ENCODE data around the gene USB1.

DNA sequence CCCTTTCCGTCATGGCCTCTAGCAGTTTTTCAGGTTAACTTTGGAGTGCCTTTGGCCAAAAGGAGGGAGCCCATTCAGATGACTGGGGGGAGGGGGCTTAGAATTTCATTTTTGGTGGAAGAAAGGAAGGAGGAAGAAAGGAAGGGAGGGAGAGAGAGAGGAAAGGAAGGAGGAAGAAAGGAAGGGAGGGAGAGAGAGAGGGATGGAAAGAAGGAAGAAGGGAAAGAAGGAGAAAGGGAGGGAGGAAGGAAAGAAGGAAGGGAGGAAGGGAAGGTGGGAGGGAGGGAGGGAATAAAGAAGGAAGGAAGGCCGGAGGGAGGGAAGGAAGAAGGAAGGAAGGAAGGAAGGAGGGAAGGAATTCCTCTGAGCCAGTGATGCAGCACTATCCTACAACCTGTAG is 50.1 kb downstream of the USB1 start:
- TF ChIP-seq, protein P1, sequence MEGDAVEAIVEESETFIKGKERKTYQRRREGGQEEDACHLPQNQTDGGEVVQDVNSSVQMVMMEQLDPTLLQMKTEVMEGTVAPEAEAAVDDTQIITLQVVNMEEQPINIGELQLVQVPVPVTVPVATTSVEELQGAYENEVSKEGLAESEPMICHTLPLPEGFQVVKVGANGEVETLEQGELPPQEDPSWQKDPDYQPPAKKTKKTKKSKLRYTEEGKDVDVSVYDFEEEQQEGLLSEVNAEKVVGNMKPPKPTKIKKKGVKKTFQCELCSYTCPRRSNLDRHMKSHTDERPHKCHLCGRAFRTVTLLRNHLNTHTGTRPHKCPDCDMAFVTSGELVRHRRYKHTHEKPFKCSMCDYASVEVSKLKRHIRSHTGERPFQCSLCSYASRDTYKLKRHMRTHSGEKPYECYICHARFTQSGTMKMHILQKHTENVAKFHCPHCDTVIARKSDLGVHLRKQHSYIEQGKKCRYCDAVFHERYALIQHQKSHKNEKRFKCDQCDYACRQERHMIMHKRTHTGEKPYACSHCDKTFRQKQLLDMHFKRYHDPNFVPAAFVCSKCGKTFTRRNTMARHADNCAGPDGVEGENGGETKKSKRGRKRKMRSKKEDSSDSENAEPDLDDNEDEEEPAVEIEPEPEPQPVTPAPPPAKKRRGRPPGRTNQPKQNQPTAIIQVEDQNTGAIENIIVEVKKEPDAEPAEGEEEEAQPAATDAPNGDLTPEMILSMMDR (conservative IDR thresholded peaks at IDR 0.05; ENCODE audit: low read depth in 2 of 2) = no peak
- TF ChIP-seq POLR2AphosphoS5 (IDR thresholded peaks at IDR 0.05; ENCODE audit: low read depth) (no peak), EZH2 (IDR thresholded peaks at IDR 0.05; ENCODE audit: low read depth, unreplicated experiment) (no peak), EZH2phosphoT487 (IDR thresholded peaks at IDR 0.05; ENCODE audit: unreplicated experiment) (no peak)
- TF ChIP-seq, protein P2, sequence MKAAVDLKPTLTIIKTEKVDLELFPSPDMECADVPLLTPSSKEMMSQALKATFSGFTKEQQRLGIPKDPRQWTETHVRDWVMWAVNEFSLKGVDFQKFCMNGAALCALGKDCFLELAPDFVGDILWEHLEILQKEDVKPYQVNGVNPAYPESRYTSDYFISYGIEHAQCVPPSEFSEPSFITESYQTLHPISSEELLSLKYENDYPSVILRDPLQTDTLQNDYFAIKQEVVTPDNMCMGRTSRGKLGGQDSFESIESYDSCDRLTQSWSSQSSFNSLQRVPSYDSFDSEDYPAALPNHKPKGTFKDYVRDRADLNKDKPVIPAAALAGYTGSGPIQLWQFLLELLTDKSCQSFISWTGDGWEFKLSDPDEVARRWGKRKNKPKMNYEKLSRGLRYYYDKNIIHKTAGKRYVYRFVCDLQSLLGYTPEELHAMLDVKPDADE (IDR thresholded peaks at IDR 0.05) = no peak
- TF ChIP-seq, protein P3, sequence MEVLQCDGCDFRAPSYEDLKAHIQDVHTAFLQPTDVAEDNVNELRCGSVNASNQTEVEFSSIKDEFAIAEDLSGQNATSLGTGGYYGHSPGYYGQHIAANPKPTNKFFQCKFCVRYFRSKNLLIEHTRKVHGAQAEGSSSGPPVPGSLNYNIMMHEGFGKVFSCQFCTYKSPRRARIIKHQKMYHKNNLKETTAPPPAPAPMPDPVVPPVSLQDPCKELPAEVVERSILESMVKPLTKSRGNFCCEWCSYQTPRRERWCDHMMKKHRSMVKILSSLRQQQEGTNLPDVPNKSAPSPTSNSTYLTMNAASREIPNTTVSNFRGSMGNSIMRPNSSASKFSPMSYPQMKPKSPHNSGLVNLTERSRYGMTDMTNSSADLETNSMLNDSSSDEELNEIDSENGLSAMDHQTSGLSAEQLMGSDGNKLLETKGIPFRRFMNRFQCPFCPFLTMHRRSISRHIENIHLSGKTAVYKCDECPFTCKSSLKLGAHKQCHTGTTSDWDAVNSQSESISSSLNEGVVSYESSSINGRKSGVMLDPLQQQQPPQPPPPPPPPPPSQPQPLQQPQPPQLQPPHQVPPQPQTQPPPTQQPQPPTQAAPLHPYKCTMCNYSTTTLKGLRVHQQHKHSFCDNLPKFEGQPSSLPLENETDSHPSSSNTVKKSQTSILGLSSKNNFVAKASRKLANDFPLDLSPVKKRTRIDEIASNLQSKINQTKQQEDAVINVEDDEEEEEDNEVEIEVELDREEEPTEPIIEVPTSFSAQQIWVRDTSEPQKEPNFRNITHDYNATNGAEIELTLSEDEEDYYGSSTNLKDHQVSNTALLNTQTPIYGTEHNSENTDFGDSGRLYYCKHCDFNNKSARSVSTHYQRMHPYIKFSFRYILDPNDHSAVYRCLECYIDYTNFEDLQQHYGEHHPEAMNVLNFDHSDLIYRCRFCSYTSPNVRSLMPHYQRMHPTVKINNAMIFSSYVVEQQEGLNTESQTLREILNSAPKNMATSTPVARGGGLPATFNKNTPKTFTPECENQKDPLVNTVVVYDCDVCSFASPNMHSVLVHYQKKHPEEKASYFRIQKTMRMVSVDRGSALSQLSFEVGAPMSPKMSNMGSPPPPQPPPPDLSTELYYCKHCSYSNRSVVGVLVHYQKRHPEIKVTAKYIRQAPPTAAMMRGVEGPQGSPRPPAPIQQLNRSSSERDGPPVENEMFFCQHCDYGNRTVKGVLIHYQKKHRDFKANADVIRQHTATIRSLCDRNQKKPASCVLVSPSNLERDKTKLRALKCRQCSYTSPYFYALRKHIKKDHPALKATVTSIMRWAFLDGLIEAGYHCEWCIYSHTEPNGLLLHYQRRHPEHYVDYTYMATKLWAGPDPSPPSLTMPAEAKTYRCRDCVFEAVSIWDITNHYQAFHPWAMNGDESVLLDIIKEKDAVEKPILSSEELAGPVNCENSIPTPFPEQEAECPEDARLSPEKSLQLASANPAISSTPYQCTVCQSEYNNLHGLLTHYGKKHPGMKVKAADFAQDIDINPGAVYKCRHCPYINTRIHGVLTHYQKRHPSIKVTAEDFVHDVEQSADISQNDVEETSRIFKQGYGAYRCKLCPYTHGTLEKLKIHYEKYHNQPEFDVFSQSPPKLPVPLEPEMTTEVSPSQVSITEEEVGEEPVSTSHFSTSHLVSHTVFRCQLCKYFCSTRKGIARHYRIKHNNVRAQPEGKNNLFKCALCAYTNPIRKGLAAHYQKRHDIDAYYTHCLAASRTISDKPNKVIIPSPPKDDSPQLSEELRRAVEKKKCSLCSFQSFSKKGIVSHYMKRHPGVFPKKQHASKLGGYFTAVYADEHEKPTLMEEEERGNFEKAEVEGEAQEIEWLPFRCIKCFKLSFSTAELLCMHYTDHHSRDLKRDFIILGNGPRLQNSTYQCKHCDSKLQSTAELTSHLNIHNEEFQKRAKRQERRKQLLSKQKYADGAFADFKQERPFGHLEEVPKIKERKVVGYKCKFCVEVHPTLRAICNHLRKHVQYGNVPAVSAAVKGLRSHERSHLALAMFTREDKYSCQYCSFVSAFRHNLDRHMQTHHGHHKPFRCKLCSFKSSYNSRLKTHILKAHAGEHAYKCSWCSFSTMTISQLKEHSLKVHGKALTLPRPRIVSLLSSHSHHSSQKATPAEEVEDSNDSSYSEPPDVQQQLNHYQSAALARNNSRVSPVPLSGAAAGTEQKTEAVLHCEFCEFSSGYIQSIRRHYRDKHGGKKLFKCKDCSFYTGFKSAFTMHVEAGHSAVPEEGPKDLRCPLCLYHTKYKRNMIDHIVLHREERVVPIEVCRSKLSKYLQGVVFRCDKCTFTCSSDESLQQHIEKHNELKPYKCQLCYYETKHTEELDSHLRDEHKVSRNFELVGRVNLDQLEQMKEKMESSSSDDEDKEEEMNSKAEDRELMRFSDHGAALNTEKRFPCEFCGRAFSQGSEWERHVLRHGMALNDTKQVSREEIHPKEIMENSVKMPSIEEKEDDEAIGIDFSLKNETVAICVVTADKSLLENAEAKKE (CRISPR knock-in tag; IDR thresholded peaks at IDR 0.05) = no peak

Measured in GM23338 (cell line).